H1 (cell line): ENCODE measurements around the gene TCTN3. TPM values are rescaled to one million over a fixed set of nuclear protein-coding genes. Genes with fewer than 3 reads are reported as not detected.

ENCODE experiments used
- BACH1 ChIP-seq: IDR thresholded peaks from 2 replicates; pipeline ENCODE4 v1.6.1; 2012; ENCODE audit warnings: low read length, improper control_type of control experiment
- BCL11A ChIP-seq, 2 experiments: IDR thresholded peaks; one replicate each; pipeline ENCODE4 v1.6.1; 2011; ENCODE audit warnings: low read depth in 2 of 2, low read length in 2 of 2, mild to moderate bottlenecking in 2 of 2
- CHD1 ChIP-seq: IDR thresholded peaks from 2 replicates; pipeline ENCODE4 v1.6.1; 2012; ENCODE audit warnings: low read depth, low read length, improper control_type of control experiment
- CREB1 ChIP-seq: IDR thresholded peaks from 2 replicates; pipeline ENCODE4 v1.6.1; 2012; ENCODE audit warnings: inconsistent platforms
- EGR1 ChIP-seq: IDR thresholded peaks from 2 replicates; pipeline ENCODE4 v1.6.1; 2011; ENCODE audit warnings: low read depth, low read length, borderline replicate concordance
- GABPA ChIP-seq: IDR thresholded peaks from 2 replicates; pipeline ENCODE4 v1.6.1; 2011; ENCODE audit warnings: mild to moderate bottlenecking, low read length, moderate library complexity, borderline replicate concordance; ENCODE audit not compliant: insufficient read depth
- GTF2F1 ChIP-seq: IDR thresholded peaks from 2 replicates; pipeline ENCODE4 v1.6.1; 2012; ENCODE audit warnings: low read depth, low read length, improper control_type of control experiment, borderline replicate concordance
- HDAC6 ChIP-seq: IDR thresholded peaks from one replicate; pipeline ENCODE4 v1.7.1; 2012; ENCODE audit warnings: low read depth, mild to moderate bottlenecking, inconsistent platforms, low read length, moderate library complexity
- KDM4A ChIP-seq: IDR thresholded peaks from one replicate; pipeline ENCODE4 v1.7.1; 2012; ENCODE audit warnings: low read depth, mild to moderate bottlenecking, moderate library complexity, low read length, inconsistent platforms; ENCODE audit not compliant: severe bottlenecking
- MAFK ChIP-seq: IDR thresholded peaks from 2 replicates; pipeline ENCODE4 v1.6.1; 2012; ENCODE audit warnings: low read depth, mild to moderate bottlenecking, improper control_type of control experiment, low read length
- NANOG ChIP-seq: IDR thresholded peaks from 2 replicates; pipeline ENCODE4 v1.6.1; 2011; ENCODE audit warnings: low read length, low read depth, mild to moderate bottlenecking, inconsistent platforms; ENCODE audit not compliant: insufficient read depth, poor library complexity, severe bottlenecking
- POU5F1 ChIP-seq: IDR thresholded peaks from 2 replicates; pipeline ENCODE4 v1.6.1; 2011; ENCODE audit warnings: low read depth, mild to moderate bottlenecking, low read length, moderate library complexity
- SP4 ChIP-seq: IDR thresholded peaks from 2 replicates; pipeline ENCODE4 v1.6.1; 2012; ENCODE audit warnings: low read length, inconsistent platforms
- SUZ12 ChIP-seq: fragments of 200-600 bp; sonication (generic); IDR thresholded peaks from 2 replicates; pipeline ENCODE4 v1.6.1; 2012; ENCODE audit warnings: mild to moderate bottlenecking, inconsistent platforms, low read length, moderate library complexity, mixed read lengths
- TAF7 ChIP-seq: optimal IDR thresholded peaks from 2 replicates; pipeline ENCODE3; 2011; ENCODE audit warnings: low read depth, mild to moderate bottlenecking, inconsistent platforms, low read length, moderate library complexity, borderline replicate concordance
- polyA plus RNA-seq, 7 experiments: library from polyadenylated mRNA; depleted of rRNA in 3 of 7; stranded (reverse) in 5 of 7; unstranded in 2 of 7; fragments of >200 nt in 5 of 7; fragments of 200-250 nt in 2 of 7; gene quantifications; 1 replicate in 5 of 7; 2 replicates in 1 of 7; 4 replicates in 1 of 7; pipeline versions ENCODE4 v1.2.1 to v1.2.3, GENCODE V29; 2011 to 2013; ENCODE audit warnings: missing spikeins in 2 of 7, mixed read lengths in 2 of 7
- total RNA-seq: library from RNA; stranded (reverse); fragmentation: NEBNext Ultra II Directional; extraction: Animal tissue kit (Norgen Biotek cat#: 25700); gene quantifications from 2 replicates; pipeline ENCODE4 v1.2.1, GENCODE V29; 2021
- TF ChIP-seq, protein P1 (sequence below): IDR thresholded peaks from 2 replicates; pipeline ENCODE4 v1.6.1; 2012; ENCODE audit warnings: inconsistent platforms
- TF ChIP-seq, protein P2 (sequence below): IDR thresholded peaks from 2 replicates; pipeline ENCODE4 v1.6.1; 2012; ENCODE audit warnings: low read length, inconsistent platforms
- TF ChIP-seq, protein P3 (sequence below), 3 experiments: IDR thresholded peaks; 1 replicate in 2 of 3; 2 replicates in 1 of 3; pipeline versions ENCODE4 v1.5.1 to v1.6.1; 2011; ENCODE audit warnings: low read length in 3 of 3, mild to moderate bottlenecking in 3 of 3, inconsistent platforms in 2 of 3, low read depth in 1 of 3, moderate library complexity in 1 of 3; ENCODE audit not compliant: insufficient read depth in 1 of 3; ENCODE audit errors: control extremely low read depth in 1 of 3

TCTN3 gene
- total and polyA plus RNA-seq, 2 of the 8 experiments (the other 6 are each of a cell fraction or from before 2014, with no cell fraction given) = 34.7 to 39.8 TPM

DNA sequence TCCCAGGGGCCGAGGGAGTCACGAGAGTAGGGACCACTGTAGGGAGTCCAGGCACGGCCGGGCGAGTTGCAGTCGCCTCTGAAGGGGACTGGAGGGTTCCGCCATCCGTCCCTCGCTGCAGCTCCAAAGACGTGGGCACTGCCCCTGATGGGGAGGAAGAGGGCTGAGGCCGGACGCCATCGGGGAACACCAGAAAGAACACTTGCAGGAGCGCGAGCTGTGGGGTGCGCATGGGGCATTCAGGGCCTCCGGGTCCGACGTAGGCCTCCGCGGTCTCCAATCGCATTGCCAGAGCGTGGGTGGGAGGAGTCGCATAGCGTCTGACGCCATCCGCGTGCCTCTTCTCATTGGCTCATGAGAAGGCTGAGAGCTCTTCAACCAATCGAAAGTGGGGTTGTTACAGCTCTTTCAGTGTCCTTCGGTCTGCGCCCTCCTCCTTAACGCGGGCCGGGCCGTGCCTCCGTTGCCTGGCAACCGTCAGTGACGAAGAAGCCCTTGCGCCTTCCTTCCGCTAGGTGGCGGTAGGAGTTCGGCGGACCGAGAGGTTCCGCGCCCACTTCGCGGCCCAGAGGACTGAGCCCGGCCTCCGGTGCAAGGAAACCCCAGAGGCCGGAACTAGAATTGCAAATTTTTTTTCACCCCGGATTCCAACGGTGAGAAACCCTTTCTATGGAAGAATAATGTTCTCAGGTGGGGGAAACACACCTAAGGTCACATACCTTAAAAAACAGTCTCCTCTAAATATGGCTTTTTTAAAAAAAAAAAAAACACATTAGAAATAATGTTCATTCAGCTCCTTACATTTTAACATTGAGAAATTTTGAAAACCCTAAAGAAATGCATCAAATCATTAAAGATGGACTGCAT lies at the start of gene TCTN3 (continued):
- TF ChIP-seq KDM4A = peak; percentile 93
- TF ChIP-seq, protein P1, sequence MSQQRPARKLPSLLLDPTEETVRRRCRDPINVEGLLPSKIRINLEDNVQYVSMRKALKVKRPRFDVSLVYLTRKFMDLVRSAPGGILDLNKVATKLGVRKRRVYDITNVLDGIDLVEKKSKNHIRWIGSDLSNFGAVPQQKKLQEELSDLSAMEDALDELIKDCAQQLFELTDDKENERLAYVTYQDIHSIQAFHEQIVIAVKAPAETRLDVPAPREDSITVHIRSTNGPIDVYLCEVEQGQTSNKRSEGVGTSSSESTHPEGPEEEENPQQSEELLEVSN = peak; percentile 43; the same call in 1 of the 2 replicates
- peak; percentile 96 for TF ChIP-seq CREB1
- no peak for TF ChIP-seq GABPA
- TF ChIP-seq BACH1 = no peak
- TF ChIP-seq, protein P2, sequence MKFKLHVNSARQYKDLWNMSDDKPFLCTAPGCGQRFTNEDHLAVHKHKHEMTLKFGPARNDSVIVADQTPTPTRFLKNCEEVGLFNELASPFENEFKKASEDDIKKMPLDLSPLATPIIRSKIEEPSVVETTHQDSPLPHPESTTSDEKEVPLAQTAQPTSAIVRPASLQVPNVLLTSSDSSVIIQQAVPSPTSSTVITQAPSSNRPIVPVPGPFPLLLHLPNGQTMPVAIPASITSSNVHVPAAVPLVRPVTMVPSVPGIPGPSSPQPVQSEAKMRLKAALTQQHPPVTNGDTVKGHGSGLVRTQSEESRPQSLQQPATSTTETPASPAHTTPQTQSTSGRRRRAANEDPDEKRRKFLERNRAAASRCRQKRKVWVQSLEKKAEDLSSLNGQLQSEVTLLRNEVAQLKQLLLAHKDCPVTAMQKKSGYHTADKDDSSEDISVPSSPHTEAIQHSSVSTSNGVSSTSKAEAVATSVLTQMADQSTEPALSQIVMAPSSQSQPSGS = 0 out of 2 replicates have a peak, but pooled peaks have one; percentile 18
- no peak for TF ChIP-seq GTF2F1
- TF ChIP-seq MAFK = 0 out of 2 replicates have a peak, but pooled peaks have one; percentile 7
- TF ChIP-seq TAF7 = peak; percentile 65
- TF ChIP-seq SP4 = peak; percentile 68; the same call in 1 of the 2 replicates
- no peak for TF ChIP-seq BCL11A (IDR thresholded peaks at IDR 0.05; ENCODE audit: low read depth in 2 of 2, low read length in 2 of 2)
- TF ChIP-seq, protein P3, sequence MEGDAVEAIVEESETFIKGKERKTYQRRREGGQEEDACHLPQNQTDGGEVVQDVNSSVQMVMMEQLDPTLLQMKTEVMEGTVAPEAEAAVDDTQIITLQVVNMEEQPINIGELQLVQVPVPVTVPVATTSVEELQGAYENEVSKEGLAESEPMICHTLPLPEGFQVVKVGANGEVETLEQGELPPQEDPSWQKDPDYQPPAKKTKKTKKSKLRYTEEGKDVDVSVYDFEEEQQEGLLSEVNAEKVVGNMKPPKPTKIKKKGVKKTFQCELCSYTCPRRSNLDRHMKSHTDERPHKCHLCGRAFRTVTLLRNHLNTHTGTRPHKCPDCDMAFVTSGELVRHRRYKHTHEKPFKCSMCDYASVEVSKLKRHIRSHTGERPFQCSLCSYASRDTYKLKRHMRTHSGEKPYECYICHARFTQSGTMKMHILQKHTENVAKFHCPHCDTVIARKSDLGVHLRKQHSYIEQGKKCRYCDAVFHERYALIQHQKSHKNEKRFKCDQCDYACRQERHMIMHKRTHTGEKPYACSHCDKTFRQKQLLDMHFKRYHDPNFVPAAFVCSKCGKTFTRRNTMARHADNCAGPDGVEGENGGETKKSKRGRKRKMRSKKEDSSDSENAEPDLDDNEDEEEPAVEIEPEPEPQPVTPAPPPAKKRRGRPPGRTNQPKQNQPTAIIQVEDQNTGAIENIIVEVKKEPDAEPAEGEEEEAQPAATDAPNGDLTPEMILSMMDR (IDR thresholded peaks at IDR 0.05; ENCODE audit: control extremely low read depth in 1 of 3, insufficient read depth in 1 of 3, low read depth in 1 of 3, low read length in 3 of 3) = peak; percentile 99 to 100 (median 99)
- no peak for TF ChIP-seq SUZ12
- TF ChIP-seq HDAC6 = no peak
- no peak for TF ChIP-seq POU5F1
- TF ChIP-seq NANOG = peak; percentile 18
- TF ChIP-seq CHD1 = no peak
- TF ChIP-seq EGR1 = peak; percentile 92
